ENCODE data around the gene GRAMD1B. TPM values are rescaled to one million over a fixed set of nuclear protein-coding genes. Genes with fewer than 3 reads are reported as not detected.

Gene GRAMD1B
- polyA plus RNA-seq, 1 experiment: 2.7 TPM

DNA sequence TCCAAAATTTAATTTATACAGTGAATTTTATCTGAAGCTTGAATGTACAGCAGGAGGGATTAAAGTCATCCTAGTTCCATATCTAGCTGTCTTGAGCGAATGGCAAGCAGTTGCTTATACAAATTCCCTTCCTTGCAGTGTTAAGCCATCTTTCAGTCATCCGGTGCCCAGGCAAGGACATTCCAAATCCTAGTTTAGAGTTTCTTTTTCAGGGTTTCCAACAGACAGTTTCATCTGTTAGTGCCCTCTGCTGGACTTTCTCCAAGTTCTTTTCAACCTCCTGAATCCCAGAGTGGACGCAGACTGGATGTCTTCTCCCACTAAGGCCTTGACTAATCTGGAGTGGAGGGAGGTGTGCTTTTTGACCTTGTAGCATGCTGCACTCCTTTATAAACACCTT lies 45.4 kb downstream of the GRAMD1B start:
- H3K27ac ChIP-seq (ENCODE audit: low read depth, low read length): no peak overlapping the region
- H3K27me3 ChIP-seq (ENCODE audit: control insufficient read depth, insufficient read depth, low read length): no peaks in the 10 kb centered on the region
- DNase-seq (ENCODE audit: low read depth, low spot score): no peak
- no peak overlapping the region for H3K4me3 ChIP-seq (ENCODE audit: low read depth, low read length)
- ChIA-PET CTCF (interaction anchor here (0.6 to 9.3 kb wide), 16 partner anchors 9 to 612 kb away, joined by 3 to 172 read pairs (median 3); no protein-coding TSS in a partner anchor), POLR2A (no interaction called here)
- no peaks in the 10 kb centered on the region for H3K9me3 ChIP-seq (ENCODE audit: control insufficient read depth, insufficient read depth, low read length)
- TF ChIP-seq, protein P1, sequence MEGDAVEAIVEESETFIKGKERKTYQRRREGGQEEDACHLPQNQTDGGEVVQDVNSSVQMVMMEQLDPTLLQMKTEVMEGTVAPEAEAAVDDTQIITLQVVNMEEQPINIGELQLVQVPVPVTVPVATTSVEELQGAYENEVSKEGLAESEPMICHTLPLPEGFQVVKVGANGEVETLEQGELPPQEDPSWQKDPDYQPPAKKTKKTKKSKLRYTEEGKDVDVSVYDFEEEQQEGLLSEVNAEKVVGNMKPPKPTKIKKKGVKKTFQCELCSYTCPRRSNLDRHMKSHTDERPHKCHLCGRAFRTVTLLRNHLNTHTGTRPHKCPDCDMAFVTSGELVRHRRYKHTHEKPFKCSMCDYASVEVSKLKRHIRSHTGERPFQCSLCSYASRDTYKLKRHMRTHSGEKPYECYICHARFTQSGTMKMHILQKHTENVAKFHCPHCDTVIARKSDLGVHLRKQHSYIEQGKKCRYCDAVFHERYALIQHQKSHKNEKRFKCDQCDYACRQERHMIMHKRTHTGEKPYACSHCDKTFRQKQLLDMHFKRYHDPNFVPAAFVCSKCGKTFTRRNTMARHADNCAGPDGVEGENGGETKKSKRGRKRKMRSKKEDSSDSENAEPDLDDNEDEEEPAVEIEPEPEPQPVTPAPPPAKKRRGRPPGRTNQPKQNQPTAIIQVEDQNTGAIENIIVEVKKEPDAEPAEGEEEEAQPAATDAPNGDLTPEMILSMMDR (IDR thresholded peaks at IDR 0.05; ENCODE audit: low read depth, low read length): 0 out of 2 replicates have a peak, but pooled peaks have one; percentile 24

DNA sequence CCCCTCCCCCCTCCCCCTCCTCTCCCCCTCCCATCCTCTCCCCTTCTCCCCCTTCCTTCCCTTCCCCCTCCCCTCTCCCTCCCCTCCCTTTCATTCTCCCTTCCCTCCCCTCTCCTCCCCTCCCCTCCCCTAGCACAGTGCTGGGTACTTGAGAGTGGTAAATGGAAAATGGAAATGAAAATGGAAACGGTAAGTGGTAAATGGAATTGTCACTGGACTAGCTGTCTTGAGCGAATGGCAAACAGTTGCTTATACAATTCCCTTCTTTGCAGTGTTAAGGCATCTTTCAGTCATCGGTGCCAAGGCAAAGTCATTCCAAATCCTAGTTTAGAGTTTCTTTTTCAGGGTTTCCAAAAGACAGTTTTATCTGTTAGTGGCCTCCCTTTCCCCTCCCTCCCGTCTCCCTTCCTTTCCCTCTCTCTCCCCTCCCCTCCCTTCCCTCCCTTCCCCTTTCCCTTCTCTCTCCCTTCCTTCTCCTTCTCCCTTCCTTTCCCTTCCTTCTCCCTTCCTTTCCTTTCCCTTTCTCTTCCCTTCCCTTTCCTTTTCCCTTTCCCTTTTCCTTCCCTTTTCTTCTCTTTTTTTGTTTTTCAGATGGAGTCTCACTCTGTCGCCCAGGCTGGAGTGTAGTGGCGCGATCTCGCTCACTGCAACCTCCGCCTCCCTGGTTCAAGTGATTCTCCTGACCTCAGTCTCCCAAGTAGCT lies 47.3 kb downstream of the GRAMD1B start:
- Histone ChIP-seq H3K27ac (ENCODE audit: low read depth, low read length) (no peak overlapping the region), H3K27me3 (ENCODE audit: control insufficient read depth, insufficient read depth, low read length) (no peaks in the 10 kb centered on the region), H3K4me3 (ENCODE audit: low read depth, low read length) (no peak overlapping the region), H3K9me3 (ENCODE audit: control insufficient read depth, insufficient read depth, low read length) (no peaks in the 10 kb centered on the region)
- TF ChIP-seq, protein P1 (IDR thresholded peaks at IDR 0.05; ENCODE audit: low read depth, low read length): no peak
- ChIA-PET POLR2A (no interaction called here), CTCF (interaction anchor here (0.7 to 9.3 kb wide), 8 partner anchors 10 to 420 kb away, joined by 3 to 172 read pairs (median 5); no protein-coding TSS in a partner anchor)
- no peak for DNase-seq (ENCODE audit: low read depth, low spot score)

DNA sequence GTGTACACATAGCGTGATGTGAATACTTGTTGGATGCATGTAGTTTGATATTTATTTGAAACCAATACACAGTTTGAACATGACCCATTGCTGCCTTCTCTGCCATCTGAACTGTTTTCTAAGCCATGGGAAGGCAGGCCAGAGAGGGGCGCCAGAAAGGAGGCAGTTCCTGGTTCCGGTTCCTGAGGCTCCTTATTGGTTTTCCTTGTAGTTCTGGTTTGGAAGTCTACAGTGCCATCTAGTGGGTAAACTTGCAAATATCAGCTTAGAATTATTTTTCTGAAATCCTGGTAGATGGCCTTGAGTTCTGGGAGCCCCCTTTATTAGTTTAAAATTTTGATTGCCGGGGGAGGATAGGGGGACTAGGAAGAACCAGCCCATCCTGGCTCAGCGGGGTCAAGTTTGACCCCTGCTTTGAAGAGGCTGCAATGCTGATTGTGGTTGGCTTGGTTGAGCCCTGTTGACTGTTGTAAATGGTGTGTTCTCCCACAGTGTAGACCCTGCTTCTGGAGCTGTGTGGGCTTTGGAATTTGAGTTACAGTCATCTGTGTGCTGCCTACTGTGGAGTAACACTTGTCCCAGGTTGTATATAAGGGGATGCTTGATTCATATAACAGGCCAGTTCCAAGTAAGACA lies 48.4 kb downstream of the GRAMD1B start:
- no peak overlapping the region for H3K27ac ChIP-seq (ENCODE audit: low read depth, low read length)
- peak; percentile 63 for DNase-seq (ENCODE audit: low read depth, low spot score)
- H3K9me3 ChIP-seq (ENCODE audit: control insufficient read depth, insufficient read depth, low read length): no peaks in the 10 kb centered on the region
- CTCF ChIA-PET: interaction anchor here (0.5 to 9.3 kb wide), 33 partner anchors 9 to 615 kb away, joined by 3 to 172 read pairs (median 4); no protein-coding TSS in a partner anchor
- TF ChIP-seq, protein P1 (IDR thresholded peaks at IDR 0.05; ENCODE audit: low read depth, low read length): peak; percentile 74
- no peak overlapping the region for H3K4me3 ChIP-seq (ENCODE audit: low read depth, low read length)
- POLR2A ChIA-PET: interaction anchor here (0.9 kb wide), 1 partner anchor 71 kb away, joined by 3 read pairs; no protein-coding TSS in a partner anchor
- no peaks in the 10 kb centered on the region for H3K27me3 ChIP-seq (ENCODE audit: control insufficient read depth, insufficient read depth, low read length)

DNA sequence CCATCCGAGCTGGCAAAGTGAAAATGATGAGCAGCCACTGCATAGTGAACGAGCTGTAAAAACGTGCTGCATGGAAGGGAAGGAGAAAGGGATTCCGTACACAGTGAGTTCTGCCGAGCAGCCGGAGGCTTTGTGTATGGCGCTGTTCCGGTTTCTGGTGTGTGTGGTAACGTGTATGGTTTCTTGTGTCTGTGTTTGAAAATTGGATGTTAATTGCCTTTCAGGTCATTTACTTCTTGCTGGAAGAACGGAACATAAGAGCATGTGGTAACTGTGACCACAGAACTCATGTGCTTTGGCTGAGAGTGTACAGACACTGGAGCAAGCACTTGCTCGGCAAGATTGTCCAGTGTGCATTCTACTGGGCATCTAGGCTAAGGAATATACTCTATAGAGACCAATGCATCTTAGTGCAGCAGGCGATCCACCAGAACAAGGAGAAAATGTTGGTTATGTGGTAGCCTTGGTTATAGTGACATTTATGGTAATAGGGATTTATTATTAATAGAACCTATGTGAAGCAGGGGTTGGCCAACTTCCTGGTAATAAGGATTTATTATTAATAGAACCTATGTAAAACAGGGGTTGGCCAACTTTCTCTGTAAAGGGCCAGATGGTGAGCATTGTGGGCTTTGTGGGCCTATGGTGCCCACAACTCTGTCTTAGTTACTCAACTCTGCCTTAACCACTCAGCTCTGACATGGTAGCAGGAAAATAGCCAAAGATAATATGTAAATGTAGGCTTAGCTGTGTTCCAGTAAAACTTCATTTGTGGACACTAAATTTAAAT lies 49.2 kb downstream of the GRAMD1B start:
- TF ChIP-seq, protein P1 (IDR thresholded peaks at IDR 0.05; ENCODE audit: low read depth, low read length): no peak
- H3K4me3 ChIP-seq (ENCODE audit: low read depth, low read length): no peak overlapping the region
- no peaks in the 10 kb centered on the region for H3K9me3 ChIP-seq (ENCODE audit: control insufficient read depth, insufficient read depth, low read length)
- ChIA-PET POLR2A (no interaction called here), CTCF (interaction anchor here (0.5 to 9.3 kb wide), 29 partner anchors 8 to 615 kb away, joined by 3 to 172 read pairs (median 4); no protein-coding TSS in a partner anchor)
- no peak for DNase-seq (ENCODE audit: low read depth, low spot score)
- H3K27ac ChIP-seq (ENCODE audit: low read depth, low read length): no peak overlapping the region
- H3K27me3 ChIP-seq (ENCODE audit: control insufficient read depth, insufficient read depth, low read length): no peaks in the 10 kb centered on the region

All from AG04450 (cell line).